Right lung (tissue), 10 donors: Measurements from ENCODE around the gene CYP11A1. TPM values are rescaled to one million over a fixed set of nuclear protein-coding genes. Genes with fewer than 3 reads are reported as not detected.

Source experiments
- DNase-seq, 2 donors: peaks; one replicate each; pipeline ENCODE4 v3.0.0-alpha.2; 2013
- long read RNA-seq, 8 donors: transcript quantifications; one replicate each; lab custom pipeline, GENCODE V29; 2026
- polyA plus RNA-seq, 5 donors: library from polyadenylated mRNA; unstranded; fragments of 120-200 nt; gene quantifications; one replicate each; pipeline versions ENCODE4 v1.2.1 to v1.2.3, GENCODE V29; 2013; ENCODE audit warnings: inconsistent platforms in 1 of 5, low replicate concordance in 1 of 5; ENCODE audit not compliant: insufficient read length in 5 of 5, insufficient read depth in 1 of 5

CYP11A1 gene
- under 1 TPM; 0.46 to 0.59 (median 0.54) TPM for polyA plus RNA-seq
- long read RNA-seq, donor 1, result 0 reads
- long read RNA-seq, donor 2, result 0 reads
- long read RNA-seq, donor 3, result 0 reads
- long read RNA-seq, donor 4, result 0 reads
- long read RNA-seq, donor 5, result 0 reads
- long read RNA-seq, donor 6, partial matches to known transcripts, result 0 of 1 reads
- long read RNA-seq, donor 6, other reads (novel, unspliced or antisense), result 0 of 1 reads
- long read RNA-seq, donor 7, result 0 reads
- long read RNA-seq, donor 8, result 0 reads

- no peak for DNase-seq
Measured at GRCh38 chr15:74367296-74367854, at the start of gene CYP11A1. Gene CYP11A1, minus strand, starts transcription at chr15:74367646. Its CDS starts 61 bp downstream, at chr15:74367585.

- no peak for DNase-seq
Measured at GRCh38 chr15:74417225-74417624, 49.8 kb upstream of the CYP11A1 start.

DNA sequence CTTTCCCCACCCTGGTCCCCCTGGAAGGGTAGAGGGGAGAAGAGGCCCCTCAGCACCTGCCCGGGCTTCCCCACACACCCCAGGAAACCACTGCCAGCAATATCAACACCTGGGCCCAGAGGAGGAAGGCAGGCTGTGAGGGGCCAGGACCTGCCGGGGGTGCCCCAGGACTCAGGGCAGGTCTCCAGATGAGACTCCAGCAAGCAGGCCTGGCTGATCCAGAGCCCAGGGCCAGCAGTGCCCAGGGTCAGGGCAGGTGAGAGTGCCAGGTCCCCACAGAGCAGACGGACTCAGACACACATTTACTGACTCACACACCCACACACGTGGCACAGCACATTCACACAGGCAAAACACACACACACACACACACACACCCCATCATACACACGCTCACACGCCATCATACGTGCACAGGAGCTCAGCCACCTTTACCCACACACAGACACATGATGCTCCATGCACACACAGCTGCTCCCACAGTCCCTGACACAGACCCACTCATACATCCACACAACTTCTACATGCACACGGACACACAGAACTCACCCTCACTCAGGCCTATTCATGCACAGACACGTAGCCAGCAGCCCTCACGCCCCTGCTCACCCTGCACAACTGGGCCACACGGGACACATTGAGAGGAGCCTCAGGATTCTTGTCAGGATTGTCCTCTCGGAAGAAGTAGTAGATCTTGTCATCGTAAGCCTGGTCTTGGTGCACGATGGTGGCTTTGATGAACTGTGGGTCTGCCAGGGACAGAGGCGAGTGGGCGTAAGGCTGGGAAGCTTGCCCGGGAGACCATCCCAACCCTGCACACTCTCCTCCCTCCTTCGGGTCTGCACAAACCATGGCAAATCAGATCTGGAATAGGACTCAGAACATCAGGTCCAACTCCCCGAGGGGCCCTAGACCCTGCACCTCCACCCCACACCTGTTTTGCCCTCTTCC is 48.8 kb upstream of the CYP11A1 start:
- DNase-seq, result no peak

DNA sequence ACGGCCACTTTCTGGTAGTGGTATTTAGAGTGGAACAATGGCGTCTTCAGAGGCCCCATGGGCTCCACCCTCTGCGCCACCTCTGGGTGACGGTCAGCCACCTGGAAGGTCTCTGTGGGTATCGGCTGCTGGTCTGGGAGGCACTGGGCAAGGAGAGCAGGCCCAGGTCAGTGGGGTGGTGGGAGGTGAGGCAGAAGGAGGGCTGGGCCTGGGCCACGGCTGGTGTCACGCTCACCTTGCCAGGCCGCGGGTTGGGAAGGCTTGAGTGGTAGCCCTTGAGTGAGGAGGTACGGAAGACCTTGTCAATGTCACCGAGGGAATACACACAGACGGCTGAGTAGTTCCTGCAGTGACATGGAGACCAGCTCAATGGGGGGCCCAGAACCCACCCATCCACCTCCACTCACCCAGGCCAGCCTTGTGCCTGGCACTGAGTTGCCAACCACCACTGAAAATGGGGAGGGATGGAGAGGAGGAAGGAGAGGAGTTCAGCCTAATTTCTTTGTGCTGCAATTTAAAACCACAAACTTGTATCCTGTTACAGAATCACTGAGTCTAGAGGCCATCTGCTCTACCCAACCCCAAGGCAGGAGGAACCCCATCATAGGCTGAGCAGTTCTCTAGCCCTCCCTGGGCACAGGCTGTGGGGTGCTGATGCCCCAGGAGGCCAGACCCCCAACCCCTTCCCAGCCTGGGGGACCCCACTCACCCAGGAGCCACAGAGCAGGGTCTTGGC is 47.3 kb upstream of the CYP11A1 start:
- no peak for DNase-seq

GRCh38 chr15:74414081-74414580 is 46.7 kb upstream of the CYP11A1 start:
- no peak for DNase-seq

- no peak for DNase-seq
Measured at GRCh38 chr15:74413350-74414080, 46.1 kb upstream of the CYP11A1 start.

DNA sequence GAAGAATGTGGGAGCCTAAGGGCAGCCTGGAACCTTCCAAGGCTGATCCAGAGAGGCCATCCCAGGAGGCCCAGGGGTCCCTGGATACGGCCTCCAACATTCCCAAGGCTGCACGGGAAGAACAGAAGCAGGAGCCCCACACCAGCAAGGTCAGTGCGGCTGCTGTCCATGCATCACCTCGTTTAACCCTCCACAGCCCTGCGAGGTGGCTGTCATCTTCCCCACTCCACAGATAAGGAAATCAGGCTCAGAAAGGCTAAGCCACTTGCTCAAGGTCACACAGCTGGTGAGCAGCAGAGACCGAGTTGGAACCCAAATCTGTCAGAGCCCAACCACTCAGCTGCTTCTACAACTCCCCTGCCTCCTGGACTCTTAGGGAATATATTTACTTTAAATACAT is 44.7 kb upstream of the CYP11A1 start:
- no peak for DNase-seq

- DNase-seq, result no peak
Measured at GRCh38 chr15:74411686-74412085, 44.2 kb upstream of the CYP11A1 start.

- DNase-seq, result no peak
Measured at GRCh38 chr15:74410502-74410901, 43.1 kb upstream of the CYP11A1 start.

DNA sequence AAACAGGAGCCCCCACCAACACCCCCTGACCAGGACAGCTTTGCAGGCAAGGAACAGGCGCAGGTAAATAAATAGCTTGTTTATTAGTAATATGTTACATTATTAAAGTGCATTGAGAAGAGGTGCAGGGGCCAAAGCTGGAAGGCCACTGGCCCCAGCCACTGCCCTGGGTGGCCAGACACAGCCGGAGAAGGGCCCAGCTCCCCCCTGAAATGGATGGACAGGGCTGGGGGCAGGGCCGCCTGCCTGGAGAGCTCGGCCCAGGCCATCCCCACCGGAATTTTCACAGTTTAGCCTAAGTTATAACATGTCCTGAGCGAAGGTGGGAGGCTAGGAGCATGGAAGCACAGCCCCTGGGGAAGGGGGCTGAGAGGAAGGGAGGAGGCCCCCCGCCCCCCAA is 41.8 kb upstream of the CYP11A1 start:
- no peak for DNase-seq

GRCh38 chr15:74408815-74409214 is 41.4 kb upstream of the CYP11A1 start:
- DNase-seq, result no peak

GRCh38 chr15:74408385-74408784 is 40.9 kb upstream of the CYP11A1 start:
- no peak for DNase-seq

DNA sequence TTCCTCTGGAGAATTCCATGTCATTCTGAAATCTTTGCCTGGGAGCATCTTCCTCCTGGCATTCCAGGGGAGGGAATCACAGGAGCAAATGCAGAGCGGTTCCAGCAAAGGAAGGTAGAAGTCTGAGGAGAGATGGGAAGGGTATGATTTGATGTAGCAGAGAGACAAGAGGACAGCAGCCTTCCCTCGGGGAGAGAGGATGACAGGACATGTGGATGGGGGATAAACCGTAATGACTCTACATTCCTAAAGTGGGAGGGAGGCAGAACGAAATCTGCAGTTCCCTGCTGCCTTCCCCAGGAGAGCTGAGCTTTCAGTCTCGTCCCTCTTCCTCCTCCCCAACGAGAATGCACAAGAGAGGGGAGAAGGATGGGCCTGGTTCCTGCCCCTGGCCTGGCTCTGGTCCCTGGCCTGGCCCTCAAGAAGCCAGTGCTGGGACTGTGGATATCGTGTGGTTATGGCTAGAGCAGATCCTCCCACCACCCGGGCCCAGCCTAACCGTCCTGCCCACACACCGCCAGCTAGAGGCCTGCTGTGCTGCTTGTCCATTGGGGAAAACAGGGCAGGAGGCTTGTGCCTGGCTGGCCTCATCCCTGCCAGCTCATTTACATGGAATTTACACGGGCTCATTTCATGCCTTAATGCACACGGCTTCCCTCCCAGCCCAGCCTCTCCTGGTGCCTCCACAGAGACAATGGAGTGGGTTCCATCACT is 39.7 kb upstream of the CYP11A1 start:
- no peak for DNase-seq

DNA sequence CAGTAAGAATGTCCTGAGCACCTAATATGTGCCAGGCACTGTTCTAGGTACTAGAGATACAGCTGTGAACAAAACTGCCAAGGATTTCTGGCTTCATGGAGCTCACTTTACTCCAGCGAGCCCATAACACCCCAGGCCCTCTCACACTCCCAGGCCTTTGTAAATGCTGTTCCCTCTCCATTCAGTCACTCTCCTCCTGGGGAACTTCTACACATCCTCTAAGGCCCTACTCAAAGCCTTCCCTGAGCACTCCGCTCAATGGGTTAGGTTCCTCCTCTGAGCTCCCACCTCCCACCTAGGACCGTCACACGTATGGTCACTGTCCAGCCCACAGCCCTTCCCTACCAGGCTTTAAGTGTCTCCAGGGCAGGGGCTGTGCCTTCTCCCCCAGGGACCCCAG is 39.1 kb upstream of the CYP11A1 start:
- no peak for DNase-seq

GRCh38 chr15:74405823-74406222 is 38.4 kb upstream of the CYP11A1 start:
- DNase-seq, result no peak

DNA sequence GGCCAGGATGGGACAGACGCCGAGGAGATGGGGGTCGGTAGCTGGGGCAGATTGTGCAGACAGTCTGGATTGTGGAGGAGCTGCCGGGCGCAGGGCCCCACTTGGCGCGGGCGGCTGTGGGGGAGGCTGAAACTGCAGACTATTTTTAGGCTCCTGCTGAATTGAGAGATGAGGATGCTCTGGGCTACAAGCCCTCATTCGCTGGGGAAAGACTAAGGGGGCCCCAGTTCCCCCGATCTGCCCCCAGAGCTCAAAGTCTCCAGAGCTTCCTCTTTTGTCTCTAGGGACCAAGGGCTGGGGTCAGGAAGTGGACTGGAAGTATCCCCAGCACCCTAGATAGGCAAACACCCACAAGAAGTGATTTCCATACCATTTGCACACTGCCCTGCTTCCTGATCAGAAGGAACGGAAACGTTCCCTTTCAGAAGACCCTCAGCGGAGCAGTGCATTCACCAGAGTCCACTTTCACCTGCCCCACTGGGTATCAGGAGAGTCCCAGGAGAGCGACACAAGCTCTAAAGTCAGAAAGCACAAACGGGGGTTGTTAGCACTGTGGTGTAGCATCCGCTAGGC is 36.6 kb upstream of the CYP11A1 start:
- no peak for DNase-seq

DNA sequence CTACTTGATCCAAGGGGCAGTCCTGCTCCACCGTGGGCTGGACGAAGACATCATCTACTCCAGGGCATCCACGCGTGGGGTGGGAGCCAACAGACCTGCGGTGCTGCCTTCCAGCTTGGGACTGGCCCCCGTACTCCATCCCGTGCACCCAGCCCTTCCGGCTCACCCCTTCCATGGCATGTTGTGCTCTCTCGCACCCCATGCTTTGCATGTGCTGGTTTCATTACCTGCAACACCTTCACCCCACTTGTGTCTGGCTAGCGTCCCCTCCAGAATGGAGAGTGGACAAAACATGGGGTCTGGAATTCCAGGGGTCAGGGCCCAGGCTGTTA is 36.1 kb upstream of the CYP11A1 start:
- DNase-seq, result no peak

DNA sequence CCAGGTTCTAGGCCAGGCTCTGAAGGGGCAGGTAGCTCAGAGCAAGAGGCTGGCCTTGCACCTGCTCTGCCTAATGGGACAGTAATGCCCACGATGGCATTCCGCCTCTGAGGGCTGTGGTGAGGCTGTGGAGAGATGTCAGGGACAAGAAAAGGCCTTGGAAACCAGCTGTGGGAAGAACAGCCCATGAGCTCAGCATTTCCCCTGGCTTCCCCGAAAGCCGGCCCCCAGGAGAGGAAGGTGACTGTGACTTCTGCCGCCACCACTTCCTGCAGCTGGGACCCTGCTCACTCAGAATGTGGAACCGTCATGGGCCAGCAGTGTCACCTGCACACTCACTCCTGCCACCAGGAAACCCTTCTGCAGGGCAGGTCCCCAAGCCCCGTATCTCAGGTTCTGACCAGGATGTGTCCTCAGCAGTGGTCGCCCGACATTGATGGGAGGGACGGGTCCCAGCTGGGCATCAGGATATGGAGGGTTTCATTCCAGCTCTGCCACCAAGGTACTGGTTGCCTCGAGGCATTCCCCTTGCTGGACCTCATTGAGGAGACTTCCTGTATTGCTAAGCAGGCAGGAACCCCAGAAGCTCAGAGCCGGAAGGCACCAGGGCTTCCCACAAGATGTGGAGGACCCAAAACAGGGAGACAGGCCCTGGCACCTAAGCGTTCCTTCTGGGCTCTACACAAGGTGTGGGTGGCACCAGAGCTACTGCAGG is 35.6 kb upstream of the CYP11A1 start:
- no peak for DNase-seq

- DNase-seq, result no peak
Measured at GRCh38 chr15:74402337-74402841, 34.9 kb upstream of the CYP11A1 start.
